ENCODE results near the gene ITGB7.
A peak's percentile ranks its signal among the peaks of the same experiment; 100 is the strongest.

GRCh38 chr12:53213348-53213747 lies 6.3 kb upstream of the ITGB7 start:
- TF ChIP-seq, protein P1, sequence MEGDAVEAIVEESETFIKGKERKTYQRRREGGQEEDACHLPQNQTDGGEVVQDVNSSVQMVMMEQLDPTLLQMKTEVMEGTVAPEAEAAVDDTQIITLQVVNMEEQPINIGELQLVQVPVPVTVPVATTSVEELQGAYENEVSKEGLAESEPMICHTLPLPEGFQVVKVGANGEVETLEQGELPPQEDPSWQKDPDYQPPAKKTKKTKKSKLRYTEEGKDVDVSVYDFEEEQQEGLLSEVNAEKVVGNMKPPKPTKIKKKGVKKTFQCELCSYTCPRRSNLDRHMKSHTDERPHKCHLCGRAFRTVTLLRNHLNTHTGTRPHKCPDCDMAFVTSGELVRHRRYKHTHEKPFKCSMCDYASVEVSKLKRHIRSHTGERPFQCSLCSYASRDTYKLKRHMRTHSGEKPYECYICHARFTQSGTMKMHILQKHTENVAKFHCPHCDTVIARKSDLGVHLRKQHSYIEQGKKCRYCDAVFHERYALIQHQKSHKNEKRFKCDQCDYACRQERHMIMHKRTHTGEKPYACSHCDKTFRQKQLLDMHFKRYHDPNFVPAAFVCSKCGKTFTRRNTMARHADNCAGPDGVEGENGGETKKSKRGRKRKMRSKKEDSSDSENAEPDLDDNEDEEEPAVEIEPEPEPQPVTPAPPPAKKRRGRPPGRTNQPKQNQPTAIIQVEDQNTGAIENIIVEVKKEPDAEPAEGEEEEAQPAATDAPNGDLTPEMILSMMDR (IDR thresholded peaks at IDR 0.05): peak; percentile 98
- TF ChIP-seq POLR2AphosphoS5 (IDR thresholded peaks at IDR 0.05; ENCODE audit: low read depth, low read length) (no peak), REST (IDR thresholded peaks at IDR 0.05; ENCODE audit: insufficient read depth in 1 of 2, low read depth in 2 of 2, low read length in 1 of 2) (0 out of 4 replicates have a peak, but pooled peaks of 1 of the 2 experiments have one; percentile 15), TCF7L2 (IDR thresholded peaks at IDR 0.05; ENCODE audit: low read depth, low read length) (no peak), SIN3A (IDR thresholded peaks at IDR 0.05; ENCODE audit: borderline replicate concordance, insufficient read depth, low read depth, low read length) (no peak)

Data from Panc1 (cell line).